PC-3 (cell line): ENCODE data around the gene CAPN3. TPM values are rescaled to one million over a fixed set of nuclear protein-coding genes. Genes with fewer than 3 reads are reported as not detected.

Experiments
- ATAC-seq: fragments of 200-7000 bp; cut with Tn5 transposase; 2 replicates; pipeline ENCODE4 v1.9.1; 2020; ENCODE audit warnings: mild to moderate bottlenecking, moderate library complexity
- BruUV-seq: library from RNA; stranded (reverse); fragments of 400-500 nt; replicated peaks from 2 replicates; lab custom pipeline; 2021; lab: Mats Ljungman, UMichigan
- CTCF ChIA-PET: fragments of 300-600 bp; sonication (Branson Sonifier 250); formaldehyde crosslinking; loops from one replicate; lab custom pipeline; 2022; ENCODE audit warnings: antibody characterized with exemption; lab: Charles Lee
- POLR2A ChIA-PET: fragments of 300-600 bp; sonication (Branson Sonifier 250); formaldehyde crosslinking; loops from one replicate; lab custom pipeline; 2022; ENCODE audit warnings: antibody characterized with exemption; ENCODE audit not compliant: unreplicated experiment; lab: Charles Lee
- DNase-seq: peaks from one replicate; pipeline ENCODE4 v3.0.0-alpha.2; 2015
- H2AFZ ChIP-seq: fragments of 300-600 bp; sonication (generic); 2 replicates; pipeline ENCODE4 v1.6.0; 2016; ENCODE audit warnings: antibody characterized with exemption, low read length
- H3F3A ChIP-seq: fragments of 300-600 bp; sonication (generic); one replicate; pipeline ENCODE4 v1.6.0; 2017; ENCODE audit warnings: antibody characterized with exemption, low read length, control low read depth, mild to moderate bottlenecking; ENCODE audit not compliant: unreplicated experiment
- H3K27ac ChIP-seq: fragments of 300-600 bp; sonication (generic); 2 replicates; pipeline ENCODE4 v1.5.1; 2016; ENCODE audit warnings: mild to moderate bottlenecking, low read length
- H3K27me3 ChIP-seq: fragments of 300-600 bp; sonication (generic); 2 replicates; pipeline ENCODE4 v1.6.1; 2016; ENCODE audit warnings: low read length, mixed read lengths
- H3K36me3 ChIP-seq: fragments of 300-600 bp; sonication (generic); 2 replicates; pipeline ENCODE4 v1.6.1; 2016; ENCODE audit warnings: low read depth, mixed run types, low read length, mixed read lengths
- H3K4me1 ChIP-seq: fragments of 300-600 bp; sonication (generic); 2 replicates; pipeline ENCODE4 v1.5.1; 2016; ENCODE audit warnings: low read length; ENCODE audit not compliant: insufficient read depth
- H3K4me2 ChIP-seq: fragments of 300-600 bp; sonication (generic); 2 replicates; pipeline ENCODE4 v1.6.0; 2016; ENCODE audit warnings: low read length
- H3K4me3 ChIP-seq: fragments of 300-600 bp; sonication (generic); 2 replicates; pipeline ENCODE4 v1.5.1; 2016; ENCODE audit warnings: mild to moderate bottlenecking, low read length, mixed read lengths
- H3K79me2 ChIP-seq: fragments of 300-600 bp; sonication (generic); 2 replicates; pipeline ENCODE4 v1.6.1; 2017; ENCODE audit warnings: low read length, mixed read lengths
- H3K9ac ChIP-seq: fragments of 300-600 bp; sonication (generic); 2 replicates; pipeline ENCODE4 v1.6.0; 2016; ENCODE audit warnings: mild to moderate bottlenecking, low read length
- H3K9me2 ChIP-seq: fragments of 300-600 bp; sonication (generic); replicated peaks from 2 replicates; pipeline ENCODE4 v1.6.1; 2016; ENCODE audit warnings: mixed run types, low read length, mixed read lengths
- H3K9me3 ChIP-seq: fragments of 300-600 bp; sonication (generic); 2 replicates; pipeline ENCODE4 v1.6.1; 2016; ENCODE audit warnings: low read length, mixed read lengths
- H4K20me1 ChIP-seq: fragments of 300-600 bp; sonication (generic); 2 replicates; pipeline ENCODE4 v1.6.1; 2016; ENCODE audit warnings: low read length, mixed read lengths
- EZH2 ChIP-seq: fragments of 300-600 bp; sonication (generic); IDR thresholded peaks from one replicate; pipeline ENCODE4 v1.6.1; 2017; ENCODE audit warnings: antibody characterized with exemption, mild to moderate bottlenecking, low read length; ENCODE audit not compliant: unreplicated experiment
- EZH2phosphoT487 ChIP-seq: fragments of 300-600 bp; sonication (generic); IDR thresholded peaks from 2 replicates; pipeline ENCODE4 v1.6.1; 2018; ENCODE audit warnings: mild to moderate bottlenecking, antibody characterized with exemption, low read length, borderline replicate concordance
- intact Hi-C: fragments of 100-400 bp; cut with micrococcal nuclease; formaldehyde crosslinking; loops from 2 replicates; pipeline ENCODE4 v1.9.0; 2023
- total RNA-seq: library from RNA; depleted of rRNA; stranded (reverse); fragments of >200 nt; gene quantifications from 2 replicates; pipeline ENCODE4 v1.2.3, GENCODE V29; 2014
- TF ChIP-seq, protein P1 (sequence below): fragments of 300-600 bp; sonication (generic); conservative IDR thresholded peaks from 2 replicates; pipeline ENCODE4 v1.5.1; 2017; ENCODE audit warnings: antibody characterized with exemption, low read depth, mild to moderate bottlenecking, low read length

CAPN3 gene
- total RNA-seq, 1 experiment from 2014 or later: 0.40 TPM

DNA sequence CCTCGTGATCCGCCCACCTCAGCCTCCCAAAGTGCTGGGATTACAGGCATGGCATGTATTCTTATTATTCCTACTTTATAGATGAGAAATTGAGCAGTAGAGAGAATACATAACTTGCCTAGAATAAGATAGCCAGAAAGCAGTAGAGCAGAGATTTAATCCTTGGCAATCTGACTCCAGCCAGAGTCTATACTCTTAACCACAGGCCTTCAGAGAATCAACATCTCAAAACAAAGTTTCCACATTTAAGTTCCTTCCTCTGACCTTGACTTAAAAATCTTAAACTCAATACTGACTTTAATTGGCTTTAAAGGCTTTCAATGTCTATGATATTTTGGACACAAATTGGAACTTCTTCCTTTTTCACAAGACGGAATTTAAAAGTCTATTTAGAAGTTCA is 94.5 kb downstream of the CAPN3 start:
- H3K79me2 ChIP-seq: no peaks in the 10 kb centered on the region
- H3K27ac ChIP-seq: no peak overlapping the region
- no peak overlapping the region for H2AFZ ChIP-seq
- ChIA-PET CTCF (no interaction called here), POLR2A (no interaction called here)
- H3K4me3 ChIP-seq: no peak overlapping the region
- BruUV-seq: no TSS peak
- H4K20me1 ChIP-seq: no peaks in the 10 kb centered on the region
- DNase-seq (no peak), ATAC-seq (no peak)
- H3F3A ChIP-seq: no peaks in the 10 kb centered on the region
- H3K4me2 ChIP-seq: no peak overlapping the region
- no peaks in the 10 kb centered on the region for H3K9me3 ChIP-seq
- intact Hi-C loops: no loop called here
- H3K27me3 ChIP-seq: no peaks in the 10 kb centered on the region
- no peak for TF ChIP-seq EZH2
- TF ChIP-seq, protein P1, sequence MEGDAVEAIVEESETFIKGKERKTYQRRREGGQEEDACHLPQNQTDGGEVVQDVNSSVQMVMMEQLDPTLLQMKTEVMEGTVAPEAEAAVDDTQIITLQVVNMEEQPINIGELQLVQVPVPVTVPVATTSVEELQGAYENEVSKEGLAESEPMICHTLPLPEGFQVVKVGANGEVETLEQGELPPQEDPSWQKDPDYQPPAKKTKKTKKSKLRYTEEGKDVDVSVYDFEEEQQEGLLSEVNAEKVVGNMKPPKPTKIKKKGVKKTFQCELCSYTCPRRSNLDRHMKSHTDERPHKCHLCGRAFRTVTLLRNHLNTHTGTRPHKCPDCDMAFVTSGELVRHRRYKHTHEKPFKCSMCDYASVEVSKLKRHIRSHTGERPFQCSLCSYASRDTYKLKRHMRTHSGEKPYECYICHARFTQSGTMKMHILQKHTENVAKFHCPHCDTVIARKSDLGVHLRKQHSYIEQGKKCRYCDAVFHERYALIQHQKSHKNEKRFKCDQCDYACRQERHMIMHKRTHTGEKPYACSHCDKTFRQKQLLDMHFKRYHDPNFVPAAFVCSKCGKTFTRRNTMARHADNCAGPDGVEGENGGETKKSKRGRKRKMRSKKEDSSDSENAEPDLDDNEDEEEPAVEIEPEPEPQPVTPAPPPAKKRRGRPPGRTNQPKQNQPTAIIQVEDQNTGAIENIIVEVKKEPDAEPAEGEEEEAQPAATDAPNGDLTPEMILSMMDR: no peak
- H3K36me3 ChIP-seq: peaks cover 14% of the 10 kb centered on the region
- no peak overlapping the region for H3K9ac ChIP-seq
- no peaks in the 10 kb centered on the region for H3K9me2 ChIP-seq
- H3K4me1 ChIP-seq: no peaks in the 10 kb centered on the region

DNA sequence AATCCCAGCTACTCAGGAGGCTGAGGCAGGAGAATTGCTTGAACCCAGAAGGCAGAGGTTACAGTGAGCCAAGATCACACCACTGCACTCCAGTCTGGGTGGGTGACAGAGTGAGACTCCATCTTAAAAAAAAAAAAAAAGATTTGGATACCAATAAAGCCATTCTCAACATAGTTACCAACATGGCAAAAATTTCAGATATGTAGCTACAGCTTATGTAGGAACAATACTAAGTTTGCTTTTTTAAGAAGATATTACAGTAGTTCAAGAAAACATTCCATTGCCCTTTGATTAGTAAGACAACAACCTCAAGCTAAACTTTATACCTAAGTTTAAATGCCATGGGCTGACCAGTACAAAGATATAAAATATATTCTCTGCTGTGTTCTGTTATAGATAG is 97.2 kb downstream of the CAPN3 start:
- Histone ChIP-seq H3K27ac (no peak overlapping the region), H3K9me2 (no peaks in the 10 kb centered on the region), H3K36me3 (peaks cover 3% of the 10 kb centered on the region), H3K79me2 (no peaks in the 10 kb centered on the region), H3K27me3 (no peaks in the 10 kb centered on the region), H3K4me2 (no peak overlapping the region), H2AFZ (no peak overlapping the region), H4K20me1 (no peaks in the 10 kb centered on the region), H3K9me3 (no peaks in the 10 kb centered on the region), H3K9ac (no peak overlapping the region), H3F3A (no peaks in the 10 kb centered on the region), H3K4me1 (no peaks in the 10 kb centered on the region), H3K4me3 (no peak overlapping the region)
- no peak for DNase-seq
- no TSS peak for BruUV-seq
- no peak for TF ChIP-seq EZH2phosphoT487
- no peak for TF ChIP-seq EZH2
- TF ChIP-seq, protein P1: no peak
- ChIA-PET POLR2A (no interaction called here), CTCF (no interaction called here)
- no peak for ATAC-seq
- intact Hi-C loops: no loop called here

DNA sequence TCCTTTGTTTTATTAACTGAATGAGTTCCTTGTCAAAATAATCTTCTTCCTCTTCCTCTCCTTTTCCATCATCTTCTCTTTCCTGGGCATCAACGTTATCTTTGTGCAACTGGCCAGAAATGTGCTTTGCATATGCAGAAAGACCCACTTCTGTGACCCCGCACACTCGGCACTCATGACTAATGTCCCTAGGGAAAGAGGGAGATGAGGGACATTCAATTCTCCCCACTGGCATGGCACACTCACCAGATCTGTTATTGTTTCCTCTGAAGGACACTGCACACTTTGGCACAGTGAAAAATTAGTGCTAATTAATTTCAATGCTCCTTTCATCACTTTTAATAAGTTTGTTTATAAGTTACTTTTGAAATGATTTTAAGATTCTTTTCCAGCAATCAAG is 97.7 kb downstream of the CAPN3 start:
- CTCF ChIA-PET: no interaction called here

More for the DNA sequence above, 97.7 kb downstream of the CAPN3 start:
- no peaks in the 10 kb centered on the region for H3K9me2 ChIP-seq
- no peak overlapping the region for H3K27ac ChIP-seq
- H3K4me2 ChIP-seq: no peak overlapping the region
- intact Hi-C loops: no loop called here
- H3K79me2 ChIP-seq: no peaks in the 10 kb centered on the region
- H3K36me3 ChIP-seq: no peaks in the 10 kb centered on the region
- H3F3A ChIP-seq: no peaks in the 10 kb centered on the region
- no TSS peak for BruUV-seq
- H3K27me3 ChIP-seq: no peaks in the 10 kb centered on the region
- TF ChIP-seq EZH2phosphoT487: no peak
- TF ChIP-seq, protein P1: no peak
- H3K4me1 ChIP-seq: no peaks in the 10 kb centered on the region
- no peak overlapping the region for H3K9ac ChIP-seq
- no peaks in the 10 kb centered on the region for H4K20me1 ChIP-seq
- H2AFZ ChIP-seq: no peak overlapping the region
- H3K4me3 ChIP-seq: no peak overlapping the region
- POLR2A ChIA-PET: no interaction called here
- DNase-seq: no peak
- H3K9me3 ChIP-seq: no peaks in the 10 kb centered on the region
- no peak for ATAC-seq
